Tibial nerve (tissue), 3 donors: ENCODE results near the gene CASZ1.

Experiments
- POLR2A ChIP-seq, 2 donors: fragments of 450-650 bp; IDR thresholded peaks; one replicate each; pipeline ENCODE4 v1.6.1; 2017; ENCODE audit warnings: antibody characterized with exemption in 2 of 2, mild to moderate bottlenecking in 2 of 2, moderate library complexity in 2 of 2
- TF ChIP-seq, protein P1 (sequence below), 5 experiments: fragments of 200-600 bp in 3 of 5; fragments of 450-650 bp in 2 of 5; sonication (generic) in 3 of 5; IDR thresholded peaks; one replicate each; pipeline ENCODE4 v1.5.1; 2016 to 2019; ENCODE audit warnings: antibody characterized with exemption in 5 of 5, mild to moderate bottlenecking in 3 of 5, moderate library complexity in 2 of 5

DNA sequence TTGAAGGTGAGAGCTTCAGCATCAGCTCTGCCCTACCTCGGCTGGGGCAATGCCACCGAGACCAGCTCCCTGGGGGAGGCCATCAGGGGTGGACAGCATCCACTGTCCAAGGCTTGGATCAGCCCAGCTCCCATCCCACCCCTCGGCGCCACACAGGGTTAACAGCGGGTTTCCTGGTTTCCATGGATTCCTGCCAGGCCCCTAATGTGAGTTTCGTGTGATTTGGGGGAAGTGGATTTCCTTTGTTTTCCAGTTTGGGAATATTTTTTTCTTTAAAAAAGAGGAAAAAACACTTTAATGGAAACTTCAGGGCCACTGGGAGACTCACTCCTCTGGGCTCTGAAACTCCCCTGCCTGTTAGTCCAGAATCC lies 34.3 kb downstream of the CASZ1 start:
- TF ChIP-seq, protein P1, sequence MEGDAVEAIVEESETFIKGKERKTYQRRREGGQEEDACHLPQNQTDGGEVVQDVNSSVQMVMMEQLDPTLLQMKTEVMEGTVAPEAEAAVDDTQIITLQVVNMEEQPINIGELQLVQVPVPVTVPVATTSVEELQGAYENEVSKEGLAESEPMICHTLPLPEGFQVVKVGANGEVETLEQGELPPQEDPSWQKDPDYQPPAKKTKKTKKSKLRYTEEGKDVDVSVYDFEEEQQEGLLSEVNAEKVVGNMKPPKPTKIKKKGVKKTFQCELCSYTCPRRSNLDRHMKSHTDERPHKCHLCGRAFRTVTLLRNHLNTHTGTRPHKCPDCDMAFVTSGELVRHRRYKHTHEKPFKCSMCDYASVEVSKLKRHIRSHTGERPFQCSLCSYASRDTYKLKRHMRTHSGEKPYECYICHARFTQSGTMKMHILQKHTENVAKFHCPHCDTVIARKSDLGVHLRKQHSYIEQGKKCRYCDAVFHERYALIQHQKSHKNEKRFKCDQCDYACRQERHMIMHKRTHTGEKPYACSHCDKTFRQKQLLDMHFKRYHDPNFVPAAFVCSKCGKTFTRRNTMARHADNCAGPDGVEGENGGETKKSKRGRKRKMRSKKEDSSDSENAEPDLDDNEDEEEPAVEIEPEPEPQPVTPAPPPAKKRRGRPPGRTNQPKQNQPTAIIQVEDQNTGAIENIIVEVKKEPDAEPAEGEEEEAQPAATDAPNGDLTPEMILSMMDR (IDR thresholded peaks at IDR 0.05): no peak
- TF ChIP-seq POLR2A (IDR thresholded peaks at IDR 0.05): no peak
